BJ (cell line): Measurements from ENCODE around the gene CLIC3. TPM values are rescaled to one million over a fixed set of nuclear protein-coding genes. Genes with fewer than 3 reads are reported as not detected.

Experiments used
- CTCF ChIA-PET: fragments of 350-600 bp; formaldehyde crosslinking; extraction: SDS; loops from one replicate; lab custom pipeline; 2021; ENCODE audit warnings: antibody characterized with exemption, inconsistent platforms; lab: Yijun Ruan, JAX
- POLR2A ChIA-PET: fragments of 300-600 bp; sonication (Branson Sonifier 250); formaldehyde crosslinking; extraction: SDS; loops from one replicate; lab custom pipeline; 2021; ENCODE audit warnings: antibody characterized with exemption; lab: Charles Lee
- DNase-seq: peaks from one replicate; pipeline ENCODE4 v3.0.0-alpha.2; 2011; ENCODE audit warnings: low read depth
- H3K27me3 ChIP-seq: 2 replicates; pipeline ENCODE4 v1.6.0; 2011; ENCODE audit warnings: low read length; ENCODE audit not compliant: control insufficient read depth, insufficient read depth
- H3K36me3 ChIP-seq: 2 replicates; pipeline ENCODE4 v1.5.1; 2011; ENCODE audit warnings: low read length; ENCODE audit not compliant: control insufficient read depth, insufficient read depth
- H3K4me3 ChIP-seq: 2 replicates; pipeline ENCODE4 v1.5.1; 2011; ENCODE audit warnings: low read depth, mild to moderate bottlenecking, control low read depth, low read length
- CTCF ChIP-seq: IDR thresholded peaks from 2 replicates; pipeline ENCODE4 v1.5.1; 2011; ENCODE audit warnings: low read depth, mild to moderate bottlenecking, control low read depth, inconsistent platforms, low read length, moderate library complexity; ENCODE audit not compliant: insufficient read depth
- polyA plus RNA-seq: library from polyadenylated mRNA; depleted of rRNA; stranded (reverse); fragments of >200 nt; gene quantifications from 2 replicates; pipeline ENCODE4 v1.2.3, GENCODE V29; 2011

Gene CLIC3
- polyA plus RNA-seq, 1 experiment: 4.0 TPM

- Histone ChIP-seq H3K4me3 (no peak overlapping the region), H3K36me3 (no peaks in the 10 kb centered on the region), H3K27me3 (no peaks in the 10 kb centered on the region)
- DNase-seq: no peak
- ChIA-PET POLR2A (no interaction called here), CTCF (no interaction called here)
- TF ChIP-seq CTCF: no peak
These were observed 43.2 kb downstream of the CLIC3 start for GRCh38 chr9:136952876-136953770.

GRCh38 chr9:136952321-136952850 is 44.0 kb downstream of the CLIC3 start:
- no peaks in the 10 kb centered on the region for H3K27me3 ChIP-seq
- no peak for TF ChIP-seq CTCF
- no peak for DNase-seq
- H3K36me3 ChIP-seq: no peaks in the 10 kb centered on the region
- ChIA-PET CTCF (no interaction called here), POLR2A (no interaction called here)
- H3K4me3 ChIP-seq: no peak overlapping the region

GRCh38 chr9:136951541-136952320 is 44.6 kb downstream of the CLIC3 start, which contains the start of gene LCN12:
TSS of gene LCN12 (plus strand) at chr9:136952273. CDS start at chr9:136952328, 55 bp downstream.
- ChIA-PET POLR2A (no interaction called here), CTCF (interaction anchor here (0.9 to 1.3 kb wide), 4 partner anchors 36 to 84 kb away, joined by 3 read pairs; no protein-coding TSS in a partner anchor)
- H3K27me3 ChIP-seq: no peaks in the 10 kb centered on the region
- TF ChIP-seq CTCF: no peak
- DNase-seq: no peak
- H3K36me3 ChIP-seq: no peaks in the 10 kb centered on the region
- no peak within 1 kb of the TSS for H3K4me3 ChIP-seq

- no peaks in the 10 kb centered on the region for H3K27me3 ChIP-seq
- H3K4me3 ChIP-seq: peak overlapping the region; percentile 68; the same call in 1 of the 2 replicates
- TF ChIP-seq CTCF: no peak
- H3K36me3 ChIP-seq: no peaks in the 10 kb centered on the region
- ChIA-PET CTCF (interaction anchor here (0.9 to 1.3 kb wide), 4 partner anchors 35 to 85 kb away, joined by 3 read pairs; no protein-coding TSS in a partner anchor), POLR2A (no interaction called here)
- no peak for DNase-seq
These were observed 45.6 kb downstream of the CLIC3 start for GRCh38 chr9:136950656-136951276.
